Progenitor cell of endocrine pancreas (in vitro differentiated cells): ENCODE results near the gene DQX1. TPM values are rescaled to one million over a fixed set of nuclear protein-coding genes. Genes with fewer than 3 reads are reported as not detected.
A peak's percentile ranks its signal among the peaks of the same experiment; 100 is the strongest.

Experiments
- DNase-seq: peaks from one replicate; pipeline ENCODE4 v3.0.0; 2021; ENCODE audit warnings: low spot score; ENCODE audit not compliant: unreplicated experiment
- H3K27ac Mint-ChIP-seq: 2 replicates; pipeline ENCODE4 v1.8.0; 2021; ENCODE audit warnings: mild to moderate bottlenecking, moderate library complexity, mixed read lengths
- H3K27me3 Mint-ChIP-seq: 2 replicates; pipeline ENCODE4 v1.8.0; 2021; ENCODE audit warnings: mixed read lengths
- H3K36me3 Mint-ChIP-seq: 2 replicates; pipeline ENCODE4 v1.8.0; 2022; ENCODE audit warnings: mixed read lengths; ENCODE audit not compliant: insufficient read depth
- H3K4me1 Mint-ChIP-seq: 2 replicates; pipeline ENCODE4 v1.8.0; 2021; ENCODE audit warnings: low read depth, mixed read lengths
- H3K4me3 Mint-ChIP-seq: 2 replicates; pipeline ENCODE4 v1.8.0; 2021; ENCODE audit warnings: low read depth, mild to moderate bottlenecking, moderate library complexity, mixed read lengths
- H3K9me3 Mint-ChIP-seq: 2 replicates; pipeline ENCODE4 v1.8.0; 2021; ENCODE audit warnings: low read depth, mixed read lengths
- CTCF ChIP-seq: fragments of 200-600 bp; sonication (generic); IDR thresholded peaks from one replicate; pipeline ENCODE4 v1.5.0; 2021; ENCODE audit warnings: antibody characterized with exemption, mild to moderate bottlenecking; ENCODE audit not compliant: unreplicated experiment
- total RNA-seq: library from RNA; stranded (reverse); gene quantifications from 2 replicates; pipeline ENCODE4 v1.2.1, GENCODE V29; 2021

The DQX1 gene
- total RNA-seq, 1 donor from 2014 or later, result 1.5 TPM

DNA sequence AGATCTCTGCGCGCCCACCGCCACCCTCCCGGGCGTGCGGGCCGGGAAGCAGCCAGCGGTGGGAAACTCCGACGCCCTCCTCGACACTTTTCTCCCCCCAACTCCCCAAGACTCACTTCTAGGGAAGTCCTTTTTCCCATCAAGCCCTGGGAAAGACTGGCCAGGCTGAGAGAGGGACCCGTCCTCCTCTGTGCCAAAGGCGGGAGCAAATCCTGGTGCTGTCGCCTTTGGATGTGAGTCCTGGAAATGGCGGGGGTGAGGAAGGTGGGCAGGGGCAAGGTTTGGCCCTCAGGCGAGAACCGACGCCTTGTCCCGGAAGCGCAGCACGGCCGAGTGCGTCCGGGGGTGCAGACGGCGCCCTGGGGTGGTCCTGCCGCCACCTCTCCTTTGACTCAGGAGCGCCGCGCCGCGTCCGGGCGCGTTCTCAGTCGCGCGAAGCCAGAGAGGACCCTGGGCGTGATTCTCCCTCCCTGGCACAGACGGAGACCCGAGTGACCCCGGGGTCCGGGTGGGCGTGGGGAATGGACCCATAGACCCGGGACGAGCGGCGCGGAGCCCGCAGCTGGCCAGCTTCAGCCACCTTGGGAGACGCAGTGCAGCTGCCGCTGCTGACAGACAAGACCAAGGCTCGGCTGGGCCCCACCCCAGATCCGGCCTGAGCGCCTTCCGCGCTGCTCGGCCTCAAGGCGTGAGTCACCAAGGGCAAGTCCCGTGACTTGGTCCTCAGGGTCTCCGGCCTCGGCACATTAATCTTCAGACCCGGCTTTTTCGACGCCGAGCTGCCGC lies 23.1 kb downstream of the DQX1 start:
- TF ChIP-seq CTCF, result peak; percentile 38
- DNase-seq, result no peak
- Mint-ChIP-seq H3K4me3 (peak overlapping the region; percentile 77), H3K27ac (peak overlapping the region; percentile 94), H3K27me3 (peaks cover 20% of the 10 kb centered on the region), H3K36me3 (peaks cover 12% of the 10 kb centered on the region), H3K9me3 (no peaks in the 10 kb centered on the region), H3K4me1 (peaks cover 42% of the 10 kb centered on the region)

DNA sequence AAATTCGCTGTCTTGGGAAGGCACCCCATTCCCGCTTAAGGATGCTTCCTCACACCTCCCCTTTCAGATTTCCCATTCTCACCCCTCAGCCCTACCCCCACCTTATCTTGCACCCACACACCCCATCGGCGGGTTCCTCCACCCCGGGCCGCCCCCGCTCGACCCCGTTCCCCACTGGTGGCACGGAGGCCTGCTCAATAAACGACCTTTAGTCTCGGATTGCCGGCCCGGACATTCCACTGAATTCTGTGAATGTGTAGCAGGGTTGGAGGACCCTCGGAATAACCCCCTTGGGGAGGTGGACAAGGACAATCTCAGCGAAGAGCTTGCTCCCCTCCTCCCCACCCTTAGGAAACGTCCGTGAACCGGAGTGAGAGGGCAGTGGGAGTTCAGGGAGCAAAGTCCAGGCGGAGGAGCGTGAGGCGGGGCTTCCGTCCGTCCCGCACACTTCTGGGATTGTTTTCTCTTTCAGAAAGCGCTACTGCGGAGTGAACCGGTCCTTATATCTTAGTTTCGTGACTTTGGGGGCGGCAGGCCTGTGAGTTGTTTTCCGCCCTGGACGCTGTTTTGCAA lies 23.8 kb downstream of the DQX1 start:
- DNase-seq, result no peak
- H3K36me3 Mint-ChIP-seq, result peaks cover 12% of the 10 kb centered on the region
- H3K27ac Mint-ChIP-seq, result peak overlapping the region; percentile 94
- peak overlapping the region; percentile 77 for H3K4me3 Mint-ChIP-seq
- peaks cover 23% of the 10 kb centered on the region for H3K27me3 Mint-ChIP-seq
- peaks cover 44% of the 10 kb centered on the region for H3K4me1 Mint-ChIP-seq
- TF ChIP-seq CTCF, result no peak
- no peaks in the 10 kb centered on the region for H3K9me3 Mint-ChIP-seq

DNA sequence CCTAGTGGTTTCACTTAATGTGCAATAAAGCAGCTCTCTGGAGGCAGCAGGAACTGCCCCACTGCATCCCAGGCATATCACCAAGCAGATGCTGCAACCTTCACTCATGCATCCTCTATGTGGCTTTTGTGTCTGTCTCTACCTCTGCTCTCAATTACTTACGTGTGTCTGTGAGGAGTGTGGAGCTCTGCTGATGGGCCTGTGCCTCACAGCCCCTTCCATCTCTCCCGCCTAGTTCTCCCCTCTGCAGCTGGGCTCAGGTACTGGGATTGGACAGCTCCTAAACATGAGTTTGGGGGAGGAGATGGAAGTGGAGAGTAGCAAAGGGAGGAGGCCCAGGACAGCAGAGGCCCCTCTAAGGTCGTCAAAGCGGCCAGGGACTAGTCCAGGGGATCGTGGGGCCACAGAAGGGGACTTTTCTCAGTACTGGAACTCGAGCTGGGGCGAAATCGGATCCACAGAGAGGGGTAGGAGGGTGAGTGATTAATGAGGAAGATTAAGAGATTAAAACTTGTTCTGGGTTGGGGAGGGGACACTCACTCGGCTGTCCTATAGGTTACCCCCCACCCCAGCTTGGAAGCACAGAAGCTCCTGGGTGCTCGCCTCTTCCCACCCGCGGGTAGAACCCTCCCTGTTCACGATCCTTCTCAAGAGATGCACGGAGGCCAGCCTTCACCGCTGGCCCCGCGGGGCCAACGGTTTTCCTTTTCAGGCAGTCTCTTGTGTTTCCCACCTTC lies 24.5 kb downstream of the DQX1 start:
- H3K27ac Mint-ChIP-seq, result peak overlapping the region; percentile 94
- peaks cover 12% of the 10 kb centered on the region for H3K36me3 Mint-ChIP-seq
- H3K27me3 Mint-ChIP-seq, result peaks cover 24% of the 10 kb centered on the region
- no peak for DNase-seq
- H3K9me3 Mint-ChIP-seq, result no peaks in the 10 kb centered on the region
- no peak for TF ChIP-seq CTCF
- H3K4me3 Mint-ChIP-seq, result peak overlapping the region; percentile 77
- H3K4me1 Mint-ChIP-seq, result peaks cover 38% of the 10 kb centered on the region

GRCh38 chr2:74500578-74500946 lies 25.5 kb downstream of the DQX1 start:
- no peak overlapping the region for H3K27ac Mint-ChIP-seq
- DNase-seq, result no peak
- TF ChIP-seq CTCF, result no peak
- H3K9me3 Mint-ChIP-seq, result no peaks in the 10 kb centered on the region
- peaks cover 37% of the 10 kb centered on the region for H3K4me1 Mint-ChIP-seq
- H3K4me3 Mint-ChIP-seq, result peak overlapping the region; percentile 89
- peaks cover 29% of the 10 kb centered on the region for H3K27me3 Mint-ChIP-seq
- H3K36me3 Mint-ChIP-seq, result peaks cover 16% of the 10 kb centered on the region

- Mint-ChIP-seq H3K9me3 (no peaks in the 10 kb centered on the region), H3K27ac (no peak overlapping the region), H3K4me1 (peaks cover 36% of the 10 kb centered on the region), H3K36me3 (peaks cover 13% of the 10 kb centered on the region), H3K4me3 (peak overlapping the region; percentile 89), H3K27me3 (peaks cover 29% of the 10 kb centered on the region)
- DNase-seq, result no peak
- no peak for TF ChIP-seq CTCF
Observed at GRCh38 chr2:74499940-74500577, 26.0 kb downstream of the DQX1 start.
